GM21360 (cell line): Measurements from ENCODE around the gene BFSP1.

ENCODE experiments used
- ATAC-seq: cut with Tn5 transposase; IDR thresholded peaks from one replicate; pipeline ENCODE4 v1.9.1; 2021; ENCODE audit warnings: mild to moderate bottlenecking, moderate library complexity; ENCODE audit not compliant: unreplicated experiment

BFSP1 gene

DNA sequence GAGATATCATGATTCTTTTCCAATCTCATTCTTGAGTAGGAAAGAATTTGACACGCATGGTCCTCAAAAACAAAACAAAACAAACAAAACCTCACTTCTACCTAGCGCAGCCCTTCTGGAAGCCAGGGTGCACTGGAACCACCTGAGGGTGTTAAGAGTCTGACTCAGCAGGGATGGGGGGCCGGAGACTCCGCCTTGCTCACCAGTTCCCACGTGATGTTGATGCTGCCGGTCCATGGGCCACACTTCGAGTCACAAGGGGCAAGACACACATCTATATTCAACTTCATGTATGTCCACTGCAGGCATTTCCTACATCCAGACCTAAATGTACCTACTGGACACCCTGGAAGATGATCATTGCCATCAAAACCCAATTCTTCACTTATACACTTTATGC, 30.4 kb downstream of the BFSP1 start:
- ATAC-seq, result no peak

DNA sequence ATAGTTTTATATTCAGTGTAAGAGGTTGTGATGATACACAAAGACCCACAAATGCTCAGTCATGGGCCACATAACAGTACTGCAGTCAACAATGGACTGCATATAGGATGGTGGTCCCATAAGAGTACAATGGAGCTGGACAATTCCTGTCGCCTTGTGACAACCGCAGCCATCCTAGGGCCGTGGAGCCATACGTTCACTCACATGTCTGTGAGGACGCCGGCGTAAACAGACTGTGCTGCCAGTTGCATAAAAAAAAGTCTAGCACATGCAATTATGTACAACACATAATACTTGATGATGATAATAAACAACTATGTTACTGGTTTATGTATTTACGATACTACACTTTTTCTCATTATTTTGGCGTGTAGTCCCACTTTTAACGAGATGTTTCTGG, 30.9 kb downstream of the BFSP1 start:
- ATAC-seq, result no peak

GRCh38 chr20:17499041-17499440, 32.1 kb downstream of the BFSP1 start:
- ATAC-seq, result no peak

DNA sequence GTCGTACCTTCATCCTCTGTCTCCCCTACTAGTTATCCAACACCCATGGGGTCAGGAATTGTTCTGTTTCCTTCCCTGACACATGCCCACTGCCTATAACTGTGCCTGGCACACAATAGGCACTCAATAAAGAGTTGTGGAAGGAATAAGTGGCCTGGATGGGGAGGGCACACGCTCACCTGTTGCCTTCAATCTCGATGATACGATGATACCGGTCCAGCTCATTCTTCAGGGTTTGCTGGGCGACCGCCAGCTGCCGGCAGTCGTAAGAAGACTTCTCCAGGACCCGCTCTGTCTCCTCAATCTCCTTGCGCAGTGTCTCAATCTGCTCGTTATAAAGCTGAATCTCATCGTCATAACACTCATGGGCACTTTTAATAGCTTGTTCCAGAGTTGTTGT, 32.5 kb downstream of the BFSP1 start:
- ATAC-seq, result no peak

GRCh38 chr20:17497821-17498580, 33.2 kb downstream of the BFSP1 start:
- ATAC-seq, result no peak

DNA sequence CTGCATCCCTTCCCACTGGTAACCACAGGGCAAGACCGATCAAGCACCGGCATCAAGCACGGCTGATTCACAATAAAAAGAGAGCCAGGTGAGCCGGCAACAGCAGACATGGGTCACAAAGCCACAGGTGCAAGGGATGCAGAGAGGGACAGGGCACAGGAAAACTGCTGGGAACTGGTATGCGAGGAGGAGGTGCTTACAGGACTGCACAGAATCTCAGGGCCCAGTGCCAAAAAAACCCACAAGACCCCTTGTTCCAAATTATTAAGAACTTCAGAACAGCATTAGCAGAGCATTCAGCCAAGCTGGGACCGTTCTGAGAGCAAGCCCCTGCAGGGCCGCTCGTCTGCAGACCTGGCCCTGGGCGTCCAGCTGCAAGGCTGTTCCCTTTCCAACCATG, 35.4 kb downstream of the BFSP1 start:
- ATAC-seq, result no peak

- no peak for ATAC-seq
These were observed 37.0 kb downstream of the BFSP1 start for GRCh38 chr20:17494201-17494600.

DNA sequence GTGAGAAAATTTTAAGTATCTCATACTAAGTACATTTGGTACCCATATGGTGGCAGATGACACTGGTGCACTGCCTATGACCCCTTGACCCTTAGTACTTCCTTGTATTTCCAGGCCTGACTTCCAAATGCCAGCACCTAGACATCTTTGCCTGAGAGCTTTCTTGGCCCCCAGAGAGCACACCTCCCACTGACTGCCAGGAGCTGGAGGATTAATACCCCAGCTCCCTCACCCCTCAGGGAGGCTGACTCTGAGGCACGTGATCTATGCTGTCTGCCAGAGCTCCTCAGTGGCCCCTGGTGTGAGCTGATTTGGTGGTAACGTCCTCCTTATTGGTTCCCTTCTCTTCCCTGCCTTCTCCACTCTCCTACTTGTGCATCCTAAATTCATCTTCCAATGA, 38.0 kb downstream of the BFSP1 start:
- ATAC-seq, result no peak

DNA sequence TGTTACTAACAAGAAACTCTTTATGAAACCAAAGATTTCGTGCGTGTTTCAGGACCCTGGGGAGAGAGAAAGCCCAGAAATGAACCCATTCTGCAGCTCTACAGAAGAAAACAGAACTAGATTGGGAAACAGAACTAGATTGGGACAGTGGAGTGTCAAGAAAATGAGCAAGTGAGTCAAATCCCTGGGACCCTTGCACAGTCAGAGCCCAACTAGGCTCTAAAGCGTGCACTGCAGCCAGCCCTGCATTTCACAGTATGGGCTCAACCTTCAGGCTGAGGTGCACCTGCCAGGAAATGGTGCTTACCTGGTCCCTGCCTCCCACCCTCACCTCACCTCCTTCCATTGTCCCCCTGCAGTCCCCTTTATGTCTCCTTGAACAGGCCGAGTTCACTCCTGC, 39.7 kb downstream of the BFSP1 start:
- no peak for ATAC-seq

GRCh38 chr20:17491041-17491440, 40.1 kb downstream of the BFSP1 start:
- no peak for ATAC-seq

- ATAC-seq, result no peak
These were observed 40.7 kb downstream of the BFSP1 start for GRCh38 chr20:17490501-17490900.

DNA sequence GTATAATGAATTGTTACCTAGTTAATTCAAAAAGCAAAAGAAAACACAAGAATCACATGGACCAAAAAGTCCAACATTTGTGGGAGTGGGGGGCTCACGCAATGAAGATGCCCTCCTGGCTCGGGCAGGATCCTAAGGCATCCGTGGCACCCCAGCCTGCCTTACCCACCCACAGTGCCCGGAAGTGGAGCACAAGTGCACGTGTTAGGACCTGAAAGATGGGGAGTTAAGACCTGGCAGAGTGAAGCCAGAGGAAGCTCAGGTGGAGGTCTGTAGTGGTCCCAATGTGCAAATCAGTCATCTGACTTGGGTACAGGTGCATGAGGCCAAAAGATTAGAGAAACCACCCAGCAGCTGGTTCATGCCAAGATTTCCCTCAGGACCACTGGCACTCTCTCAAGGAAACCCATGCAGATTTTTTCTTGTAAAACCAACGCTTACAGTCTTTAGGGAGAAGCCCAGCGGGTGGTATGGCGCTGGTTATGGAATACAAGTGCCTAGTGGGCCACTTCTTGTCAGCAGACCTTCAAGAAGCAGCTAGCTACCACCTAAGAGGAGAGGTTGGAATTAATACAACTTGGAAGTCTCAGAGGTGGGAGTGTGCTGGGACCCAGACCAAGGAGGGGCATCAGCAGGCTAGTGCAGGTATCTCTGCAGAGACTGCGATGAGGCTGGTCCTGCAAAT, 42.1 kb downstream of the BFSP1 start:
- no peak for ATAC-seq

- no peak for ATAC-seq
These were observed 46.2 kb downstream of the BFSP1 start for GRCh38 chr20:17485017-17485416.

- no peak for ATAC-seq
These were observed 48.6 kb downstream of the BFSP1 start for GRCh38 chr20:17482536-17482935.

DNA sequence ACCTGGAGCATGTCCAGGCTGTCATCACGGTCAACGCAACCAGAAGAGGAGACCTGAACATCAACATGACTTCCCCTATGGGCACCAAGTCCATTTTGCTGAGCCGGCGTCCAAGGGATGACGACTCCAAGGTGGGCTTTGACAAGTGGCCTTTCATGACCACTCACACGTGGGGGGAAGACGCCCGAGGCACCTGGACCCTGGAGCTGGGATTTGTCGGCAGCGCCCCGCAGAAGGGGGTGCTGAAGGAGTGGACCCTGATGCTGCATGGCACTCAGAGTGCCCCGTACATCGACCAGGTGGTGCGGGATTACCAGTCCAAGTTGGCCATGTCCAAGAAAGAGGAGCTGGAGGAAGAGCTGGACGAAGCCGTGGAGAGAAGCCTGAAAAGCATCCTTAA, 49.5 kb downstream of the BFSP1 start:
- no peak for ATAC-seq

DNA sequence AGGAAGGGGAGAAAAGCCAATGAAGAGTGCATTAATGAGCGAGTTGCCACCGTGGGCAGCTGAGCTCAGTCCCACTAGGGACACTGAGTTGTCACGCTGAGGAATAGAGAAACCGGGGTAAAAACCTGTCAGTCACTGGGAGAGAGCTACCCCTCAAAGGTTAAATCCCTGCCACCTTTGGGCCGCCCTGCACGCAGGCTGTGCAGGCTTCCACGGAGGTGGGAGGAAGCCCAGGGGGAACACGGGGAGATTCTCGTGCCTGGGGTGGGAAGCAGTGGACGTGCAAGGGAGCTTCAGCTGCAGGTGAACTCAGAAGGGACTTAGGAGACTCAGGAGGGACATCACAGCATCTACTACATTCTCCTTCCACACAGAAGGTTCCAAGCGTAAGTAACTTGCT, 50.5 kb downstream of the BFSP1 start:
- no peak for ATAC-seq

DNA sequence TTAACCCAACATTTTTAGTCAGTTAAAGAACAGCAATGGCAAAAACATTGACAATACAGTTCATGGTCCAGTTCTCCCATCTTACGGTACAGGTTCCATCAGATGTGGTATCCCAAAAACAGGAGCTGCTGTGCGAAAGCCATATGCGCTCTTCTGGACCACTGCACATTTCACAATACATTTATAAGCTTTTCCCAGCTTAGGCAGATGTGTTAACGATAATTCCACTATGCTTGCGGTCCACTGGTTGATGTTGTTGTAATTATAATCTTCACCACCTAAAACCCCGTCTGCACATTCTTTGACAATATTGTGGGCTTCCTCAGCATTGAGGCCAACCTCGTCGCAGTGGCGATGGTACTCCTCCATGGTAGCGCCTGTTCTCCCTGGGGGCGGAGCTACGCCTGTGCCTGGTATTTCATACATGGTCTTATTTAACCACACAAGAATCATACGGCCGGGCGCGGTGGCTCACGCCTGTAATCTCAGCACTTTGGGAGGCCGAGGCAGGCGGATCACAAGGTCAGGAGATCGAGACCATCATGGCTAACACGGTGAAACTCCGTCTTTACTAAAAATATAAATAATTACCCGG, 52.0 kb downstream of the BFSP1 start:
- no peak for ATAC-seq

GRCh38 chr20:17473659-17474058, 57.5 kb downstream of the BFSP1 start:
- no peak for ATAC-seq

DNA sequence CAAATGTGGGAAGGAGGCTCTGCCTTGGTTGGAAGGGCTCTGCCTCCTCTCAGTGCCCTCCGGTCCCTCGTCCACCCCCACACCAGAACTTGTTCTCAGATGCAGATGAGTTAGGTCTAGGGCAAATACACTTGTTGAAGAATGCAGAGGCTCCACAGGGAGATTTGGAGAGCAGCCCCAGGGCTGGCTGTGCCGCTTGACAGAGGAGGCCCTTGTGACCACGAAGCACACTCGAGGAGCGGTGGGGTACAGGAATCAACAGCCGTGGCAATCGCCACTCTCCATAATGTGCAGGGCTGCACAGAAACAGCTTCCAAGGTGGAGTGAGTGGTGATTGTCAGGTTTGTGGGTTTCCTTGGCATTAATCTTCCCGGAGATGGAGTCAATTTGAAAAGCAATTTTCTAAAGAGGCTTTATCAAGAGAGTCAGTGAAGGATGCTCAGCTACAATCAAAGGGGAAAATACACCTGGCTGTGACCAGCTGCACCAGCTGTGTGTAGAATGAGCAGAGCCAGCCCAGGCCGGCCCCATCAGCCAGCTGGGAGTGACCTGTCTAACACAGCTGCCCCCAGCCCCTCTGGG, 59.5 kb downstream of the BFSP1 start:
- ATAC-seq, result no peak

- ATAC-seq, result no peak
These were observed 60.2 kb downstream of the BFSP1 start for GRCh38 chr20:17470973-17471372.

GRCh38 chr20:17470521-17470920, 60.7 kb downstream of the BFSP1 start:
- ATAC-seq, result no peak
